DMS79 (cell line): ENCODE data around the gene U2AF2.

ENCODE experiments used
- DNase-seq: peaks from one replicate; lab custom pipeline; 2025; lab: John Stamatoyannopoulos, UW

Gene U2AF2

GRCh38 chr19:55621673-55622231 lies 33.1 kb upstream of the U2AF2 start:
- DNase-seq = no peak

DNA sequence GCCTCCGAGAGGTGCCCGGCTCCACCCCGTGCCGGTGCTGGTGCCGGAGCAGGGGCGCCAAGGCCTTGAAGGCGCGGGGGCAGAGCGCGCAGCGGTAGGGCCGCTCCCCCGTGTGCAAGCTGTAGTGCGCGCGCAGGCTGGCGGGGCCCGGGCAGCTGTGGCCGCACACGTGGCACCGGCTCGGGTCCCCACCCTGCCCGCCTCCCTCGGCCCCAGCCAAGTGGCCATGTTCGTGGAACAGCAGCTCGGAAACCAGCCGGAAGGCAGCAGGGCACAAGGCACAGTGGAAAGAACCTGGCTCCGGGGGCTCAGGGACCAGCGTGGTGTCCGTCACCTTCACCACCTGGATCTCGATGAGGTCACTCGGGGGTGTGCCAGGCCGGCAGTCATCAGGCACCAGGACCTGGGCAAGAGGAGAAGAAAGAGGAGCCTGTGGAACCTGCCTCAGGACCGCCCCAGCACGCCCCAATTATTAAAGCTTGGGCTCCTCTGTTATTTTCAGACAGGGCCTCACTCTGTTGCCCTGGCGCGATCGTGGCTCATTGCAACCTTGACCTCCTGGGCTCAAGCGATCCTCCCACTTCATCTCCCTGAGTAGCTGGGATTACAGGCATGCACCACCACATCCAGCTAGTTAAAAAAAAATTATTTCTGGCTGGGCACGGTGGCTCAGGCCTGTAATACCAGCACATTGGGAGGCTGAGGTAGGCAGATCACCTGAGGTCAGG lies 32.4 kb upstream of the U2AF2 start:
- DNase-seq = no peak

DNA sequence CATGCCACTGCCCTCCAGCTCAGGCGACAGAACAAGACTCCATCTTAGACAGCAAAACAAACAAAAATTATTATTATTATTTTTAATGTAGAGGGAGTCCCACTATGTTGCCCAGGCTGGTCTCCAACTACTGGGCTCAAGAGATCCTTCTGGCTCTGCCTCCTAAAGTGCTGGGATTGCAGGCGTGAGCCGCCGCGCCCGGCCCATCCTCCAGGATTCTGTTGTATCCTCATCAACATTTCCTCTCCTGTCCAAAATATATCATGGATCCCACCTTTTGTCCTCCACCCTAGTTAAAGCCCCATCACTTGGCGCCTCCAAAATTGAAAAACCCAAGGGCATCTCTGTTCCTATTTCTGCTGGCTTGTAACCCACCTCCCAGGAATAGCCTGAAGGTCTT lies 31.7 kb upstream of the U2AF2 start:
- DNase-seq = no peak

DNA sequence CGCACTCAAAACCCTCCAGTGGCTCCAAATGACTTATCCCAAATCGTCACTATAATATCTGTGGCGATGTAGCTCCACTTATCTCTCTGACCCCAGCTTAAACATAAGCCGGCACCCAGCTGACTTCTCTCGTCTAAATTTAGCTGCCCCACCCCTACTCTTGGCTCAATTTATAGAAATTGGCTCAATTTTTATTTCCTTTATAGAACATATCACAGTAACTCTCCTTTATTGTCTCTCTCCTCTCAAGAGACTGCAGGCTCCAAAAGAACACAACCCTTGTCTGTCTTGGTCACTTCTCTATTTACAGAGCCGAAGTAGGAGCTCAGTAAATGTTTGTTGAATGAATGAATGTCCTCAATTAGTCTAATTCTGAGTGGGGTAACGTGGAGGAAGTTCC lies 31.3 kb upstream of the U2AF2 start:
- DNase-seq = no peak

DNA sequence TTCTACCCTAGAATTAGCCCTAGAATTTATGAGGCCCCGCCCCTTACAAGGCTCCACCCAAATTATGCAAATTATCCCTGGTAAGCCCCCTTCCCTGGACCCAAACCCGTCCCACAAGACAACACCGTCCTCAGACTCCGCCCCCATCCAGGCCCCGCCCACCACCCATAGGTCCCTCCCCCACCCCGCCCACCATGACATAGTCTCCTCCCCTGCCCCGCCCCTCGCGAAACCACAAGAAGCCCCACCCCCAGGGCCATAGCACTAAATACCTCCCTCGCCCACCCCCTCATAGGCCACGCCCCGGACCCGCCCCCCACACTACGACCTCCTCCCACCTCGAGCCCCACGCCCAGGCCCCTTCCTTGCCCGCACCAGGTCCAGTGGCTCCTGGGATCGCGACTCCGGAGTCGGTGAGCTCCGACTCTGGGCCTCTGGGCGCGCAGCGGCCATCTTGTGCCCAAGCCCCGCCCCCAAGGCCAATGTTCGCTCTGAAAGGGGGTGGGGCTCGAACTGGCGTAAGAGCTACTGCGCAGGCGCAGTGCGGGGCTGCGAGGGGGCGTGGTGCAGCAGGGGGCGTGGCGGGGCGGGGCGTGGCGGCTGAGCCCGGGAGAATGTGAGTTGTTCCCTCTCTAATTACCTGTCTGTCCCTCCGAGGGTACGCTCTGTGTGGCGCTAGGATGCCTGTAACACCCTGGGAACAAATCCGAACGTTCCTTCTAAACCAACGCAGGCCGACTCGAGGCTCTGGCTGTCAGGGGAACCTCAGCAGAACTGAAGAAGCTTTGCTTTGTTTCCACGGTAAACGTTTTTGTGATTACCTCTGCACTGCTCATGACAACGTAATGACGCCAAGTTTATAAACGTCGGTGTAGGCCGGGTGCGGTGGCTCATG lies 30.5 kb upstream of the U2AF2 start, which contains the start of gene ZNF784:
Gene ZNF784, minus strand, starts transcription at position 458 of the 895 bp plus-strand sequence. Its CDS starts 5 bp downstream, at position 453.
- DNase-seq = peak; percentile 85

GRCh38 chr19:55625004-55625326 lies 29.9 kb upstream of the U2AF2 start:
- no peak for DNase-seq

DNA sequence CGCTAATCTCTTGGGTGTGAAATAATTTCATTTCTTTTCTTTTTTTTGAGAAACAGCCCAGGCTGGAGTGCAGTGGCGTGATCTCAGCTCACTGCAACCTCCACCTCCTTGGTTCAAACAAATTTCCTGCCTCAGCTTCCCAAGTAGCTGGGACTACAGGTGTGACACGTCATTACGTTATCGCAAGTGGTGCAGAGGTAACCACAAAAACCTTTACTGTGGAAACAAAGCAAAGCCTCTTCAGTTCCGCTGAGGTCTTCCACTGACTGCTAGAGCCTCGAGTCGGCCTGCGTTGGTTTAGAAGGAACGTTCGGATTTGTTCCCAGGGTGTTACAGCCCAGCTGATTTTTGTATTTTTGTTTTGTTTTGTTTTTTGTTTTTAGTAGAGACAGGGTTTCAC lies 28.5 kb upstream of the U2AF2 start:
- DNase-seq = no peak

GRCh38 chr19:55632463-55632834 lies 22.4 kb upstream of the U2AF2 start:
- DNase-seq = peak; percentile 76

DNA sequence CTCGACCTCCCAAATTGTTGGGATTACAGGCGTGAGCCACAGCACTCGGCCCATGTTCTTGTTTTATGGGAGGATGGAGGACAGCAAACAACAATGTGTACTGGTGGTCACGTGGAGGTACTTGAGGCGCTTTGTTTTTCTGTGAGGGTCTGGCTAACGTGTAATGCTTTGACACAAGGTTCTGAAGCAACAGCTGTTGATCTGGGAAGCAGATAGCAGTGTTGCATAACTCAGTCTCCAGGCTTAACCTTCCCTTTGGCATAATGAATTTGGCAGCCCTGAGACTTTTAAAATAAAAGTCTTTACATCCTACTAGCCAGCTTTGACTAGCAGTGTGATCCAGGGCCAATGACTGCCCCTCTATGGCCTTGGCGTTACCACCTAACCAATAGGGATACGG lies 21.0 kb upstream of the U2AF2 start:
- DNase-seq = no peak

GRCh38 chr19:55635334-55635717 lies 19.5 kb upstream of the U2AF2 start:
- no peak for DNase-seq

DNA sequence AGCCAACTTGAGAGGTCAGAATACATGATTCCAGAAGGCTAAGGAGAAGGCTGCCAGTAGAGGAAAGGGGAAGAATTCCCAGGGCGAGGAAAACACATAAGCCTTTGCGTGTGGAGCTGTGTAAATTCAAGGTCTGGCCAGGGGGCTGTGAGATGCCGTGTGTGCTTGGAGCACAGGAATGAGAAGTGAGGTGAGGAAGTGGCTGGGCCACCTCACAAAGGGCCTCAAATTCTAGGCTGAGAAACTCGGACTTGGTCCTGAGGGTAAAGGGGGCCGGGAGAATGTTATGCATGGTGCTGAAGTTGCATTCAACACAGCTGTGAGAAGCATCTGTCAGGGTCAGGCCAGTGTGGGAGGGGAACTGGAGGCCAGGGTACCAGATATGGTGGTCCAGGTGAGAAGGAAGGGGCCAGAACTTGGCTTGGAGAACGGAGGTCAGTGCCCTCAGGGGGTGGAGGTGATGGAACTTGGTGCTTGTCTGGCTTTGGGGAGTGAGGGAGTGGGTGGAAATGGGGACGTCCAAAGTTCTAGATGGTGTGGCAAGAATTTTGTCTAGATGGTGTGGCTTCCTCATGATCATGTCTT lies 18.9 kb upstream of the U2AF2 start:
- DNase-seq = no peak

DNA sequence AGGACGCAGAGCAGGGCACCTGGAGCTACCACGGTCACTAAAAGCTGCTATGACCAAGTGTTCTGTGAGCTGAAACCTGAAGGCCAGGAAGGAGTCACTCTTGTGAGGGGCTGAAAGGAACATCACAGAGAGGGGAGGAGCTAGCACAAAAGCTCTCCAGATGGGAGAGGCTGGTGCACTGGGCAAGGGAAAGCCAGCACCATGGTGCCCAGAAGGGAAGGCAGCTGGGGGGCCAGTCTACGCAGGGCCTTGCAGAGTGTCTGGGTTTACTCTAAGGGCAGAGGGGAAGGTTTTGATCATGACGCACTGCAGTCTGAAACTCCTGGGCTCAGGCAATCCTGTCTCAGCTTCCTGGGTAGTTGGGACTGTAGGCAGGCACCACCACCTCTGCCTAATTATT lies 18.1 kb upstream of the U2AF2 start:
- DNase-seq = no peak

DNA sequence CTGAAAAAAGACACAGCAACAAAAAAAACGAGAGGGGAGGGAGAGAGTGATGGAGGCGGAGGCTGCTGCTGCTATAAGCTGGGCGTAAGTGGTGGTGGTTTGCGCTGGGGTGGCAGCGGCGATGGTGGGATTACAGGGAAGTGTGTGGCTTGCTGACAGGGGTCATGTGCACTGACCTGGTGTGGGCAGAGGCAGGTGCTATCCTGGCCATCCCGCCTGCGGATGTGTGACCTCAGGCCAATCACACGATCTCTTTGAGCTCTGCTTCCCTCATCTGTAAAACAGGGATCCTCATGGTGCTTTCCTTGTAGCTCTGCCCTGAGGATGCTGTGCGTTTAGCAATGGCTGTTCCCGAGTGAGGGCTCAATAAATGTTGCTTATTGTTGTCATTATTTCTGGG lies 17.3 kb upstream of the U2AF2 start:
- DNase-seq = no peak

GRCh38 chr19:55638864-55639359 lies 15.9 kb upstream of the U2AF2 start:
- no peak for DNase-seq

- peak; percentile 70 for DNase-seq
Measured at GRCh38 chr19:55640043-55640576, 14.7 kb upstream of the U2AF2 start.

GRCh38 chr19:55640577-55641425 lies 14.0 kb upstream of the U2AF2 start, which contains the start of gene ZNF580:
TSS of gene ZNF580 (plus strand) at chr19:55641002. CDS start at chr19:55642509, 1,507 bp downstream.
- peak; percentile 33 for DNase-seq

DNA sequence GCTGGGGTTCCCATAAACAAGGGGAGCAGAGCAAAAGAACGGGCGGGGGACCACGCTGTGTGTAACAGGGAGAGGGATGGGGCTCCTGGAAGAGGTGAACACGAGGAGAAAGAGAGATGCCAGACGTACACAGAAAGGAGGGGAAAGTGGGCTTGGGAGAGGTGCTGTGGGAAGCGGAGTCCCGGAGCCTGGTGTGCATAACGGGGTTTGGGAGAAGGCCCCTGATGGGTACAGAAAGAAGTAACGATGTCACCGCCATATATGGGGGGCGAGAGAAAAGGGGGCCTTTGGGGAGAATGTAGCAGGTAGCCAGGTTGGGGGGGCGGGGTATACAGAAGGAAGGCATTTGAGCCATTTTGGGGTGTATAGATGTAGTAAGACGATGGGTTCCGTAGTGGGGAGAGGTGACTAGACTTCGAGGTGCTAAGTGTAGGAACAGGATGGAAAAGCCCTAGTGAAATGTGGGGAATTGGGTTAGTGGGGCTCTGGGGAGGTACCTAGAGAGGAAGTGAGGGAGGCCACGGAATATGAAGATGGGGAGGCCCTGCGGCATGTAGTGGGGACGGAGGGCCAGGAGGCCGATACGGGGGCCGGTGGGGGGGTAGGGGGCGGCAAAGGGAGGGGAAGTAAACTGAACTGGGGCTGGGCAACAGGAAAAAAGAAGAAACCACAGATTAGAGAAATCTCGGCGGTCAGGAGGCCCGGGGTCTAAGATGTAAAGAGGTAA lies 13.2 kb upstream of the U2AF2 start:
- no peak for DNase-seq

DNA sequence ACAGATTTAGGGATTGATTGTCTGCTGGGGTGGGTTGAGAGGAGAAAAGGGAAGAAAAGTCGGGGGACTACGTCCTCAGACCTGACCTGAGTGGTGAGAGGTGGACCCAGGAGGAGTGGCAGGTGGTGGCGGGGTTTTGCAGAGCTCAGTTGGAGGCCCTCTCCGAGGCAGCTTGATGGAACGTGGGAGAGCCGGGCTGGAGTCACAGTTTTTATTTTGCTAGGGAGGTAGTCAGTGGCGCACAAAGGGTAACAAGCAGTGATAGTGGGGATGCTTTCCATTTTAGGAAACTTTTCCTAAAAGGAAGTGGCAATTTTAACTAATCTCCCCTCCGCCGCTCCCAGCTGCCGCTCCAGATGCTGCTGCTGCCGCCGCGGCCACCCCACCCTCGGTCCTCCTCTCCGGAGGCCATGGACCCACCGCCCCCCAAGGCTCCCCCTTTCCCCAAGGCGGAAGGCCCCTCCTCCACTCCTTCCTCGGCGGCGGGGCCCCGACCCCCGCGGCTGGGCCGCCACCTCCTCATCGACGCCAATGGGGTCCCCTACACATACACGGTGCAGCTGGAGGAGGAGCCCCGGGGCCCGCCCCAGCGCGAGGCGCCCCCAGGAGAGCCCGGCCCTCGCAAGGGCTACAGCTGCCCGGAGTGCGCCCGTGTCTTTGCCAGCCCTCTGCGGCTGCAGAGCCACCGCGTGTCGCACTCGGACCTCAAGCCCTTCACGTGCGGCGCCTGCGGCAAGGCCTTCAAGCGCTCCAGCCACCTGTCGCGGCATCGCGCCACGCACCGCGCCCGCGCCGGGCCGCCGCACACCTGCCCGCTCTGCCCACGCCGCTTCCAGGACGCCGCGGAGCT lies 12.5 kb upstream of the U2AF2 start:
- DNase-seq = no peak
